NCI-H460 (cell line): ENCODE data around the gene ATP1B3. TPM values are rescaled to one million over a fixed set of nuclear protein-coding genes. Genes with fewer than 3 reads are reported as not detected.

ENCODE experiments used
- small RNA-seq, 2 experiments: library from RNA; depleted of rRNA; stranded (forward); fragments of <200 nt; gene quantifications; one replicate each; pipeline ENCODE3, GENCODE V24; 2014
- total RNA-seq: library from RNA; depleted of rRNA; stranded (reverse); fragments of >200 nt; shearing (Covaris generic); gene quantifications from 2 replicates; pipeline ENCODE4 v1.2.3, GENCODE V29; 2014; rRNA removed

Gene ATP1B3
- total RNA-seq, 1 experiment from 2014 or later: 269 TPM

Small RNA genes lying within 50 kb of the gene (small RNA-seq; reads per million reads assigned to genes)
- 0 reads per million in 2 experiments for gene HMGN2P25
- 0 to 0.12 reads per million in 2 experiments for gene RNU6-509P

Other genes starting within 250 kb of the ATP1B3 start
- 50.8 and 55.2 TPM in 2 replicates for gene RNF7, start 138.3 kb upstream of the ATP1B3 start, total RNA-seq
- not detected in 2 replicates for gene GRK7, start 113.2 kb upstream of the ATP1B3 start, total RNA-seq